GM18520 (cell line): ENCODE measurements around the gene KIR2DL3.
"Not testable (repeated sequence)": the region's sequence is repeated elsewhere in the genome, so short reads cannot be mapped to it uniquely, and the experiment has no call there.

Source experiments
- ATAC-seq: cut with Tn5 transposase; IDR thresholded peaks from one replicate; pipeline ENCODE4 v1.9.1; 2021; ENCODE audit not compliant: unreplicated experiment

KIR2DL3 gene

GRCh38 chr19:54788154-54788553, 49.8 kb downstream of the KIR2DL3 start:
- ATAC-seq, result not testable (repeated sequence)

DNA sequence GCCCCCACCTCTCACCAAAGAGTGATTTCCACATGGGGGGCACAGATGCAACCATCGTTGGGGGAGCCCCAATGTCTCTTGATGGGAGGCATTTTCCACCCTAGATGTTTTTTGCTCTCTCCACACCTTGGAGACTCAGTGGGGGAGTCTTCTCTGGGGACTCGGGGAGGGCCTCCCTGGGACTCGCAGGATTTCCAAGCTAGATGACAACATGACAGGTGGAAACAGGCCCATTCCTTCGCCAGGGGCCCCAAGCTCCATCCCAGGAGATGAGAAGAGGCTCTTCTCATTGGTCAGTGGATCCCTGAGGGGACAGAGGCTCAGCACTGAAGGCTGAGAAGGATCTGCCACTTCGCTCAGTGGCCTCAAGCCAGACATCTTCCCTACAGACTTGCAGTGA, 52.4 kb downstream of the KIR2DL3 start:
- no peak for ATAC-seq

GRCh38 chr19:54791476-54791875, 53.2 kb downstream of the KIR2DL3 start:
- ATAC-seq, result no peak

GRCh38 chr19:54792814-54793213, 54.5 kb downstream of the KIR2DL3 start:
- ATAC-seq, result no peak

- ATAC-seq, result no peak
These were observed 57.4 kb downstream of the KIR2DL3 start for GRCh38 chr19:54795758-54796157.
